ENCODE measurements around the gene AARS2. TPM values are rescaled to one million over a fixed set of nuclear protein-coding genes. Genes with fewer than 3 reads are reported as not detected.

The AARS2 gene
- total and polyA plus RNA-seq, 2 of the 4 experiments (the other 2 are of a cell fraction), result 9.1 to 10.4 TPM

DNA sequence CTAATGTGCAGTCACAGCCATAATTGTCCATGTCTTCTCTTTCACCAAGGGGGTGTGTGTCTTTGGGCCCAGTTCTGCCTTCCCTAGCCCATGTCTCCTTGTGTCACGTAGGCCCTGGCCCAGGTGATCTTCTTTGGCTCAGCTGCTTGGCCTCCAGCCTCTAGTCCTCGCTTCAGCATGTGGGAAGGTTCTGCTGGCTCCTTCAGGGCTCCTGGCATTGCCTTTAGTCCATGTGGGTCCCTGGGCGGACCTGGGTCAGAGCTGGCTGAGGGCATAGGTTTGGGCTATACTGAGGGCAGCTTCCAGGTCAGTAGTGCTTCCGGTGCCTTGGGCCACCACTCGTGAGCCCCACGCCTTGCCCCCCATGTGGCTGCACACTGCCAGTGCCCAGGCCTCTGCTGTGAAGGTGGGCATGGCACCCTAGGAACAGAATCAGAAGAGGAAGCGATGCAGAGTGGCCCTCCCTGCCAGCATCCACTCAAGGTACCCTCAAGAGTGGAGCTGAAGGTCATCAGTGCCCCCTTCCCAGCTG is 12.8 kb downstream of the AARS2 start:
- ChIA-PET POLR2A (ENCODE audit: unreplicated experiment) (no interaction called here), CTCF (no interaction called here)
- H3K9ac ChIP-seq (ENCODE audit: low read depth, low read length), result no peak overlapping the region
- no peak overlapping the region for H4K91ac ChIP-seq (ENCODE audit: insufficient read depth, low read depth, low read length)
- no peak overlapping the region for H2AK9ac ChIP-seq (replicated peaks; ENCODE audit: low read depth, low read length, poor library complexity)
- no peaks in the 10 kb centered on the region for H3K79me1 ChIP-seq (ENCODE audit: low read depth in 1 of 2, low read length in 2 of 2)
- no peak for DNase-seq
- intact Hi-C loops (cut with micrococcal nuclease), result no loop called here
- no TSS peak for BruUV-seq (replicated peaks)
- in situ Hi-C loops (cut with MboI; ENCODE audit: low sequenced_read_pairs), result no loop called here
- H3K56ac ChIP-seq (ENCODE audit: extremely low read depth, insufficient read depth, low read length), result no peak overlapping the region
- no peaks in the 10 kb centered on the region for H4K20me1 ChIP-seq (ENCODE audit: insufficient read depth, low read length)
- no peak for ATAC-seq (ENCODE audit: low read depth)
- H3K14ac ChIP-seq (replicated peaks; ENCODE audit: low read depth, low read length), result no peak overlapping the region
- no peaks in the 10 kb centered on the region; the same call in 1 of the 2 replicates for H3K9me1 ChIP-seq (ENCODE audit: insufficient read depth, low read length)
- no peak overlapping the region for H2BK20ac ChIP-seq (ENCODE audit: low read depth, low read length)
- WGBS, 2 experiments (ENCODE audit: extremely low coverage in 2 of 2, insufficient read length in 1 of 2), result 67% methylated on average over 3 of the region's 7 CpGs; no CpG with 5 or more reads in 1 of the 2 experiments
- H3K4me1 ChIP-seq (ENCODE audit: control insufficient read depth, insufficient read depth, low read length), result no peaks in the 10 kb centered on the region
- no peak overlapping the region for H3K23ac ChIP-seq (ENCODE audit: low read depth, low read length)
- no peak overlapping the region for H3K4ac ChIP-seq (ENCODE audit: low read depth, low read length)
- no peak overlapping the region for H2BK15ac ChIP-seq (ENCODE audit: low read depth, low read length)
- H3K27me3 ChIP-seq (ENCODE audit: control insufficient read depth, insufficient read depth, low read length), result peaks cover 20% of the 10 kb centered on the region
- H3K36me3 ChIP-seq (ENCODE audit: control insufficient read depth, insufficient read depth, low read length), result peaks cover 44% of the 10 kb centered on the region
- dilution Hi-C loops (cut with HindIII; ENCODE audit: low sequenced_read_pairs, unreplicated experiment), result no loop called here
- no peak overlapping the region for H3K4me2 ChIP-seq (ENCODE audit: low read depth, low read length)
- H2AK5ac ChIP-seq (ENCODE audit: low read depth, low read length), result no peak overlapping the region
- no peak overlapping the region for H3K4me3 ChIP-seq (ENCODE audit: insufficient read depth, low read depth, low read length)
- no peak overlapping the region for H3K18ac ChIP-seq (ENCODE audit: low read depth, low read length)
- H4K5ac ChIP-seq (ENCODE audit: low read depth, low read length), result no peak overlapping the region
- H2BK120ac ChIP-seq (ENCODE audit: low read depth, low read length), result no peak overlapping the region
- no peak overlapping the region for H4K8ac ChIP-seq (ENCODE audit: low read depth in 2 of 2, low read length in 2 of 2)
- no peak for TF ChIP-seq RAD21 (IDR thresholded peaks at IDR 0.05; ENCODE audit: low read length)
- no peak overlapping the region for H2AFZ ChIP-seq (replicated peaks; ENCODE audit: low read length, poor library complexity)
- no peak overlapping the region for H3K27ac ChIP-seq (ENCODE audit: insufficient read depth, low read length)
- no peak overlapping the region for H2BK5ac ChIP-seq (ENCODE audit: low read depth, low read length, poor library complexity, severe bottlenecking)
- no peaks in the 10 kb centered on the region for H3K9me3 ChIP-seq (ENCODE audit: control insufficient read depth, insufficient read depth, low read length)

All from IMR-90 (cell line).